ENCODE measurements around the gene CTSZ. TPM values are rescaled to one million over a fixed set of nuclear protein-coding genes. Genes with fewer than 3 reads are reported as not detected.

Gene CTSZ
- total and polyA plus RNA-seq, 2 of the 4 experiments (the other 2 are of a cell fraction): 46.1 to 88.5 TPM

DNA sequence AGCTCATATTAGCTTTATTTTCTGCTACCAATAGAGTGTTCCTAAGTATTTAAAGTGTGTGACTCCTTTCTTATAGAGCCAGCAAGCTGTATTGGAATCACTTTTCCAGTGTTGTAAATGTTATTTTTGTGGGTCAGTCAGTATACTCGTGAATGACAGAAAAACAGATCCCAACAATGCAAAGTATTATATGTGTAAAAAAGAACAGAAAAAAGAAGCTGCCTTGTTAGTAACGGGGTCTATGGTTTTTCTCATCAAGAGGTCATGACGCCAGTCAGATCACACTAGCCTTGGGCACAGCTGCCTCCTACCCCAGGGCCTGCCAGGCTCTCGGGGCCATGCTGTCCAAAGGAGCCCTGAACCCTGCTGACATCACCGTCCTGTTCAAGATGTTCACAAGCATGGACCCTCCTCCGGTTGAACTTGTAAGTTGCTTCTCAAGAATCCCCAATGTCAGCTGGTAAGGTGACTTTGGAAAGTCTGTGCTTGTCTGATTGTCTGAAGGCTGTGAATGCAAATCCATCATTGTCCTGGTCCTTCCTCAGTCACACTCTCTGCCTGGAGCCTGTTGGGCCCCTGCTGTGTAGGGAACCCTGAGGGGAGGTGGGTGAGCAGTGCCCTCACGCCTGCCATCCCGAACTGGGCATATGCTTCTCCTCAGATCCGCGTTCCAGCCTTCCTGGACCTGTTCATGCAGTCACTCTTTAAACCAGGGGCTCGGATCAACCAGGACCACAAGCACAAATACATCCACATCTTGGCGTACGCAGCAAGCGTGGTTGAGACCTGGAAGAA lies 16.2 kb downstream of the CTSZ start:
- no TSS peak for BruUV-seq (replicated peaks)
- Histone ChIP-seq H3K9me3 (ENCODE audit: control insufficient read depth, insufficient read depth, low read length) (no peaks in the 10 kb centered on the region), H2AK5ac (ENCODE audit: low read depth, low read length) (no peak overlapping the region), H2BK120ac (ENCODE audit: low read depth, low read length) (no peak overlapping the region), H3K14ac (replicated peaks; ENCODE audit: low read depth, low read length) (no peak overlapping the region), H2AK9ac (replicated peaks; ENCODE audit: low read depth, low read length, poor library complexity) (no peak overlapping the region), H3K79me1 (ENCODE audit: low read depth in 1 of 2, low read length in 2 of 2) (peaks cover 25 to 59% of the 10 kb centered on the region in 2 experiments), H3K4ac (ENCODE audit: low read depth, low read length) (no peak overlapping the region), H2BK15ac (ENCODE audit: low read depth, low read length) (no peak overlapping the region), H4K5ac (ENCODE audit: low read depth, low read length) (no peak overlapping the region), H2AFZ (replicated peaks; ENCODE audit: low read length, poor library complexity) (no peak overlapping the region), H2BK20ac (ENCODE audit: low read depth, low read length) (no peak overlapping the region), H3K4me1 (ENCODE audit: control insufficient read depth, insufficient read depth, low read length) (peaks cover 6% of the 10 kb centered on the region; the same call in 1 of the 2 replicates), H4K20me1 (ENCODE audit: insufficient read depth, low read length) (peaks cover 15% of the 10 kb centered on the region), H3K18ac (ENCODE audit: low read depth, low read length) (no peak overlapping the region), H3K4me2 (ENCODE audit: low read depth, low read length) (no peak overlapping the region), H3K27me3 (ENCODE audit: control insufficient read depth, insufficient read depth, low read length) (no peaks in the 10 kb centered on the region), H4K91ac (ENCODE audit: insufficient read depth, low read depth, low read length) (no peak overlapping the region), H3K27ac (ENCODE audit: insufficient read depth, low read length) (no peak overlapping the region), H3K56ac (ENCODE audit: extremely low read depth, insufficient read depth, low read length) (no peak overlapping the region), H3K36me3 (ENCODE audit: control insufficient read depth, insufficient read depth, low read length) (peaks cover 69% of the 10 kb centered on the region), H3K9ac (ENCODE audit: low read depth, low read length) (no peak overlapping the region), H3K9me1 (ENCODE audit: insufficient read depth, low read length) (peaks cover 21% of the 10 kb centered on the region), H3K4me3 (ENCODE audit: insufficient read depth, low read depth, low read length) (no peak overlapping the region), H3K23ac (ENCODE audit: low read depth, low read length) (no peak overlapping the region), H4K8ac (ENCODE audit: low read depth in 2 of 2, low read length in 2 of 2) (no peak overlapping the region), H2BK5ac (ENCODE audit: low read depth, low read length, poor library complexity, severe bottlenecking) (no peak overlapping the region)
- intact Hi-C loops (cut with micrococcal nuclease): no loop called here
- CTCF ChIA-PET: interaction anchor here (0.6 to 1.3 kb wide), 2 partner anchors 9 to 668 kb away, joined by 3 to 4 read pairs; partner anchors contain the start of gene NELFCD
- no peak for DNase-seq
- no peak for ATAC-seq (ENCODE audit: low read depth)
- POLR2A ChIA-PET (ENCODE audit: unreplicated experiment): no interaction called here
- in situ Hi-C loops (cut with MboI; ENCODE audit: low sequenced_read_pairs): no loop called here
- TF ChIP-seq NFE2L2 (IDR thresholded peaks at IDR 0.05; ENCODE audit: low read depth, low read length): no peak
- no peak for TF ChIP-seq MXI1 (IDR thresholded peaks at IDR 0.05; ENCODE audit: borderline replicate concordance, low read depth, low read length)
- no peak for TF ChIP-seq SMC3 (IDR thresholded peaks at IDR 0.05; ENCODE audit: low read depth, low read length)
- no peak for TF ChIP-seq MAZ (IDR thresholded peaks at IDR 0.05; ENCODE audit: borderline replicate concordance, low read depth, low read length)
- no peak for TF ChIP-seq BHLHE40 (IDR thresholded peaks at IDR 0.05; ENCODE audit: low read depth, low read length)
- TF ChIP-seq RAD21 (IDR thresholded peaks at IDR 0.05; ENCODE audit: low read length): no peak
- TF ChIP-seq, protein P1, sequence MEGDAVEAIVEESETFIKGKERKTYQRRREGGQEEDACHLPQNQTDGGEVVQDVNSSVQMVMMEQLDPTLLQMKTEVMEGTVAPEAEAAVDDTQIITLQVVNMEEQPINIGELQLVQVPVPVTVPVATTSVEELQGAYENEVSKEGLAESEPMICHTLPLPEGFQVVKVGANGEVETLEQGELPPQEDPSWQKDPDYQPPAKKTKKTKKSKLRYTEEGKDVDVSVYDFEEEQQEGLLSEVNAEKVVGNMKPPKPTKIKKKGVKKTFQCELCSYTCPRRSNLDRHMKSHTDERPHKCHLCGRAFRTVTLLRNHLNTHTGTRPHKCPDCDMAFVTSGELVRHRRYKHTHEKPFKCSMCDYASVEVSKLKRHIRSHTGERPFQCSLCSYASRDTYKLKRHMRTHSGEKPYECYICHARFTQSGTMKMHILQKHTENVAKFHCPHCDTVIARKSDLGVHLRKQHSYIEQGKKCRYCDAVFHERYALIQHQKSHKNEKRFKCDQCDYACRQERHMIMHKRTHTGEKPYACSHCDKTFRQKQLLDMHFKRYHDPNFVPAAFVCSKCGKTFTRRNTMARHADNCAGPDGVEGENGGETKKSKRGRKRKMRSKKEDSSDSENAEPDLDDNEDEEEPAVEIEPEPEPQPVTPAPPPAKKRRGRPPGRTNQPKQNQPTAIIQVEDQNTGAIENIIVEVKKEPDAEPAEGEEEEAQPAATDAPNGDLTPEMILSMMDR (conservative IDR thresholded peaks at IDR 0.05; ENCODE audit: low read depth, low read length): no peak
- no peak for TF ChIP-seq CEBPB (IDR thresholded peaks at IDR 0.05; ENCODE audit: low read depth, low read length)
- TF ChIP-seq, protein P2, sequence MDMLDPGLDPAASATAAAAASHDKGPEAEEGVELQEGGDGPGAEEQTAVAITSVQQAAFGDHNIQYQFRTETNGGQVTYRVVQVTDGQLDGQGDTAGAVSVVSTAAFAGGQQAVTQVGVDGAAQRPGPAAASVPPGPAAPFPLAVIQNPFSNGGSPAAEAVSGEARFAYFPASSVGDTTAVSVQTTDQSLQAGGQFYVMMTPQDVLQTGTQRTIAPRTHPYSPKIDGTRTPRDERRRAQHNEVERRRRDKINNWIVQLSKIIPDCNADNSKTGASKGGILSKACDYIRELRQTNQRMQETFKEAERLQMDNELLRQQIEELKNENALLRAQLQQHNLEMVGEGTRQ (IDR thresholded peaks at IDR 0.05; ENCODE audit: low read depth, low read length): no peak
- TF ChIP-seq CHD1 (IDR thresholded peaks at IDR 0.05; ENCODE audit: low read depth, low read length): no peak
- dilution Hi-C loops (cut with HindIII; ENCODE audit: low sequenced_read_pairs, unreplicated experiment): no loop called here
- 93% methylated on average over 3 of the region's 14 CpGs; no CpG with 5 or more reads in 1 of the 2 experiments for WGBS, 2 experiments (ENCODE audit: extremely low coverage in 2 of 2, insufficient read length in 1 of 2)

Data from IMR-90 (cell line).